RPMI8226 (cell line): ENCODE data around the gene NUP210.
"Not testable (repeated sequence)": the region's sequence is repeated elsewhere in the genome, so short reads cannot be mapped to it uniquely, and the experiment has no call there.

Source experiments
- DNase-seq: peaks from one replicate; pipeline ENCODE4 v3.0.0-alpha.2; 2015

The NUP210 gene

DNA sequence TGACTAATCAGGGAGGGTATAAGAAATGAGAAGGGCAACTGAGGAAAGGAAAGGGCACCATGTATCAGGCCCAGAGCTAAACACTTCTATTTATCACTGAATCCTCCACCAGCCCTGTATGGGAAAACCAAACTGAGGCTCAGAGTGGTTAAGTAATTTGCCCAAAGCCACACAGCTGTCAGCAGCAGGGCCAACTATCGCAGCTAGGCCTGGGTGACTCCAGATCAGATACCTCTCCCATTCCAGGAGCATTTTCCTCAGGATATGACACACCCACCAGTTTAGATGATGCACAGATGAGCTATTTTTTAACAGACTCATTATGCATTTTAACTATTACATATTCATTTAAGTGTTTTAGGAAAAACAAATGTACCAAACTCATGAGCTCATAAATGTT lies 14.5 kb downstream of the NUP210 start:
- no peak for DNase-seq

DNA sequence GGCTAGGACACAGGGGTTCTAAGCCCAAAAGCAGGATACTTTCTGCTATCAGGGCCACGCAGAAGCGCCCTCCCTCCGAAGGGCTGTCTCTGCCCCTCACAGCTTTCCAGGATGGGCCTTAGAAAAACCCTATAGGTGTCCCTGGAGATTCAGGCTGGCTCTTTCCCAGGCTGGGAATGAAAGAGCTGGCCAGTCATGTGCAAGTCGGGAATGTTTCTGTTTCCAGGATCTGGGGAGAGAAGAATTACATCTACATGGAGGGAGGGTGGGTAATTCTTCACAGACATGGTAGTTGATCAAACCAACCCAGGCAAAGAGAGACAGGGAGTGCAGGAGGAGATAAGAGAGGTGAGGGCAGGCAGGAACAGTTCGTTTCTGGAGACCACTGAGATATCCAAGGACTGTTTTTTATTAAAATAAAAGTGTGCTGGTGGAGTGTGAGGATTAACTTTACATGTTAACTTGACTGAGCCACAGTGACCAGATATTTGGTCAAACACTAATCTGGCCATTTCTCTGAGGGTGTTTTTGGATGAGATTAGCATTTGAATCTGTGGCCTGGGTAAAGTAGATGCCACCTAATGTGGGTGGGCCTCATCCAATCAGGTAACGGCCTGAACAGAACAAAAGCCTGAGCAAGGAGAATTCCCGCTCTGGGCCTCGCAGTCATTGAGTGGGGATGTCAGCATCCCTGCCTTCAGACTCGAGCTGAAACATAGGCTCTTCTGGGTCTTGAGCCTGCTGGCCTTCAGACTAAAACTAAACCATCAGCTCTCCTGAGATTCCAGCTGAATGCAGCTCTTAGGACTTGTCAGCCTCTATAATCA lies 15.3 kb downstream of the NUP210 start:
- DNase-seq, result no peak

DNA sequence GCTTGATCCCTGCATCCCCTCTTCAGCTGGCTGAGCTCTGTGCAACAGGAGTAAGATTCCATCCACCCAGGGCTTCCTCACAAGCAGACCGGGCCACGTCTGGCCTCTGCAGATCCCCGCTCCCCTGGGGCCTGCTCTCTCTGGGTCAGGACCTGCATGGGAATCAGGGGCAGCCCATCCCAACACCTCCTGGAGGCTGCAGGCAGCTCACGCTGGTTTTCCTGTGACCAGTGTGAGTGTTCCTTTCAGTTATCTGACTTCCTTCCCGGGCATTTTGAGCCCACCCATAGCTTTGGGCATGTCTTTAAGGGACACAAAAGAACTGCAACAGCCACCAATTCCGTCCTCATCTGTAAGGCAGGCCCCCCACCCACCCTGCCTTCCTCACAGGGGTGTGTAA lies 16.3 kb downstream of the NUP210 start:
- DNase-seq, result no peak

DNA sequence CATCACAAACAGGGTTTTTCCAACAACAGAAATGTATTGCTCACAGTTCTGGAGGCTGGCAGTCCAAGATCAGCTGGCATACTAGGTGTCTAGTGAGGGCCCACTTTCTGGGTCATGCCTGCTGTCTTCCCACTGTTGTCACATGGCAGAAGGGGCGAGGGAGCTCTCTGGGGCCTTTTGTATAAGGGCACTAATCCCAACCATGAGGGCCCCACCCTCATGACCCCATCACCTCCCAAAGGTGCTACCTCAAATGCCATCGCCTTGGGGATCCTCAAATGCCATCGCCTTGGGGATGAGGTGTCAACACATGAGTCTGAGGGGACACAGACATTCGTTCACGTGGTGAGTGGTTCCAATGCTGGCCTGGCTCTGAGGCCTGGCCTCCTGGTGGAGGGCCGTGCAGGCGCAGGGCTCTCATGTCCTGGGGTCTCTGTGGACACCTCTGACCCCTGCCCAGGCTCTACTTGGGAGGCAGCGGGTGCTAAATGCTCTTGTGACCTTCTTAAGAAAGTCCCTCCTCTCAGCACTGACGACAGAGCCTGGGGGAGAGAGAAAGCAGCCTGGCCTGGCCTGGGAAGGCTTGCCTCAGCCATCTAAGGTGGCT lies 16.8 kb downstream of the NUP210 start:
- DNase-seq, result no peak

DNA sequence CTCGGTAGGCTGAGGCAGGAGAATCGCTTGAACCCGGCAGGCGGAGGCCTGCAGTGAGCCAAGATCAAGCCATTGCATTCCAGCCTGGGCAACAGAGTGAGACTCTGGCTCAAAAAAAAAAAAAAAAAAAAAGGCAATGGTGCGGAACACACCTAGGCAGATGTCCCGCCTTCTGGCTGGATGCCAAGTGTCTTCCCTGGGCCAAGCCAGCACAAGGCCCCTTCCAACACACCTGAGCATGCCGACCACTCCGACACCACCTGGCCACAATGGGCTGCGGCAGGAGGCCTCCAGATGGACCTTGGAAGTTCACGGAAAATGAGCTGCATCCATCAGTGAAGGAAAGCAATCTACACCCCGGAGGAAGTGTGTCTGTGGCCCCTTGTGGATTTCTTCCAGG lies 19.0 kb downstream of the NUP210 start:
- DNase-seq, result no peak

DNA sequence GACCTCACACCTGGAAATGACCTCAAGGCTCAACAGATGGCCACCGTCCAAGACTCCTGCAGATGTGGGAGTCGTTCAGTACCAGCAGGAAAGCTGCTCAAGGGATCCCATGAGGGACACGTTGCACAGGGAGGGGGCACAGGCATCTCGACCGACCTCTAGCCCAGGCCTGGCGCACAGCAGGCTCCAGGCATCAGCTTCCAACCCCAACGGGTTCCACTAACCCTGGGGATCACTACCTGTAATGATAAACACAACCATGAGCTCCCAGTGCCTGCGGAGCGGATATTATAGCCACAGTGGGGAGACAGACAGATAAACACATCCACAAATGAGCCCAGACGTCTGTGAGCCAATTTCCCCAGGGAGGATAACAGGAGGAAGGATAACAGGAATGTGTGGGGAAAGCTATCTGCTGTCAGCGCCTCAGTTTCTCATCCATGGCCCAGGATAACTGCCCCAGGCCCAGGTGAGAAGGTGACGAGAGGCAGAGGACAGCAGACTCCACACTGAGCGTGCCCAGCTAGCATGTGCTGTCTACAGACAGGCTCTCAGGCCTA lies 19.9 kb downstream of the NUP210 start:
- DNase-seq, result no peak

DNA sequence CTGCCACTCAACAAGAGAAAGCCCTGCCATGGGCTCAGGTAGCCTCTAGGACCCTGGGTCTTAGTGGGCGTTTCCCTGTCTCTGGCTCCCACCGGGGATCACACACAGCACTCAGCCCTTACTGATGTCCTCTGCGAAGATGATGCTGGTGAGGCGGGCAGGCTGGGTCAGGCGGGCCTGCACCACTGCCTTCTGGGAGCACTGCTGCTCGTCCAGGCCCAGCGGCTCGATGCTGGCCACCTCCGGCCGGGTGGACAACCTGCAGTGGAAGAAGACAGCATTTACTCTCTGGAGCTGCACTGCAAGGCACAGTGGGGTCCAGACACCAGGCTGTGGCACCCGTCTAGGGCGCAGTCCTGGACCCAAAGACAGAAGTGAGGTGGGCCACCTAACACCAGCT lies 20.5 kb downstream of the NUP210 start:
- DNase-seq, result no peak

DNA sequence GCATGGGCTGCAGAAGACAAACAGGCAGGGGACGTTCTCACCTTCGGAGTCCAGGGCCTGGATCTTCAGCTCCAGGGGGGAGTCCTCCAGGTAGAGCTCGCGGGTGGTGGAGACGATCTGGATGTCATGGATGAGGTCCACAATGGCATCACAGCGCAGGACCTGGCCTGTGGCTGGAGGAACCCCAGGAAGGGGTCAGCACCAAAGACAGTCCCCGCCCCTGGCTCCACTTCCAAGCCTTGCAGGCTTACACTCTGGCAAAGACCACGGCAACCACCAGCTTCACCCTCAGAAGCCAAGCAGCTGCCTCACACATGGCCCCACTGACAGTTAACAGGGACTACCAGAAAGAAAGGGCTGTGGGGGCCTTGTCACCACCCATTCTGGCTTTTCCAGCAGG lies 22.8 kb downstream of the NUP210 start:
- no peak for DNase-seq

DNA sequence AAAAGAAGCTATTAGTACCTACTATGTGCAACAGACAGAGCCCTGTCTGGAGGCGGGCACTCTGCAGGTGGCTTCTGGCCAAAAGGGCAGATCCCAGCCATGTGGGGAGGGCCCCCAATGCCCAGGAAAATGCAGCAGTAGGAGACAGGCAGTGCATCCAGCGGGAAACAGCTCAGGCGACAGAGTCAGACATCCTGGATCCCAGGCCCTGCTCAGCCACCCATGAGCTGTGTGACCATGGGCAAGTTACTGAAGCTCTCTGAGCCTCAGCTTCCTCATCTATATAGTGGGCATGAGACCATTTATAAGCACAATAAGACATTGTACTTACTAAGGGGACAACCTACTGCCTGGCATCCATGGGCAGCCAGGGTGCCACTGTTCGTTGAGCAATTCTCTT lies 25.8 kb downstream of the NUP210 start:
- no peak for DNase-seq

DNA sequence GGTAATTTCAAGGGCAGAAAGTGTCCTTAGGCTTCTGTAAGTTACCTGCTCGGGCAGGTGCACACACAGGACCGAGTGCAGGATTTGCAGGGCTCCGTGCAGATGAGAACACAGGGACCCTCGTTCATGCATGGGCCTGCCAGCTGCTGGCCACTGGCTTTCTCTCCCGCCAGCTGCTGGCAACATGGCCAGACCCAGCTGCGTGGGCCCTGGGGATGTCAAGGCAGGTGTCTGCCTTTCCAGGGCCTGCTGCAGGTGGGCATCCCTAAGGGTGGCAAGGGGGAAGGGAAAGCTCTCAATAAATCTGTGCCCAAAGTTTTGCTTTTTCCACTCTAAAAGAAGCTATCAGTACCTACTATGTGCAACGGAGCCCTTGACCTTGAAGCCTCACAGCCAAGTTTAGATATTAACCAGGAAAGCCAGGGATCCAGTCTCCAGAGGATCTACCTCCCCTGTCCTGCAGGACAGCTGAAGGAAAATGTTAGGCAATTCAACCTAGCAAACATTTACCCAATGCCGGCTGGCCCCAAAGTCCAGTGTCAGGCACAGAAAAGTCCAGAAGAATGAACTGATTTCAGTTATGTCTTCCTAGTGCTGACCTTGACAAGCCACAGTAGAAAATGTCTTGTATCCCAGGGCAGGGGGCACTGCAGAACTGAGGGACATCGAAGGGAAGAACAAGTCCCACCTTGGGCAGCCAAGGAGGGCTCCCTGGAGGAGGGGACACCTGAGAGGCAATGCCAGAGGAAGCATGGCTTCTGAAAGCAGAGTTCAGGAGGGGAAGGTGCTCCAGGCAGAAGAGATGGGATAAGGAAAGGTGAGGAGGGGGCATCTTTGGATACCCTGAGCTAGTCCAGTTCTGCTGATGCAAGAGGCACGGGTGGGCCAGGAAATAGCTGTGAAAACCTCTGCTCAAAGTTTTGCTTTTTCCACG lies 26.4 kb downstream of the NUP210 start:
- no peak for DNase-seq

DNA sequence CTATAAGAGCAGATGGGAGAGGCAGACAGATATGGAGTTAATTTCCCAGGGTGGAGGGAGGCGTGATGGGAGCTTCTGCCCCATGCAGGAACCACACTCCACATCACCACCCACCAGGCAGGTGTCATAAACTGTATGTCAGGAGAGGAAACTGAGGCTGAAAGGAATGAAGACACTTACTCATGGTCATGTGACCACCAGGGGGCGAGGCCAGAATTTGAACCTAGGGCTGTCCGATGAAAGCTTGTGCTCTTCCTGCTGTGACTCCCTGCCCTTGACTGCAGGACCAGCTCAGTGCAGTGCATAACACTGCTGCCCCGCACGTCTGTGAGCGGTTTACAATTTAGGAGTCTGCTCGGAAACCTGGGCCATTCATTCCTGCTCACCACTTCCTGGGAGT lies 28.8 kb downstream of the NUP210 start:
- peak; percentile 19 for DNase-seq

DNA sequence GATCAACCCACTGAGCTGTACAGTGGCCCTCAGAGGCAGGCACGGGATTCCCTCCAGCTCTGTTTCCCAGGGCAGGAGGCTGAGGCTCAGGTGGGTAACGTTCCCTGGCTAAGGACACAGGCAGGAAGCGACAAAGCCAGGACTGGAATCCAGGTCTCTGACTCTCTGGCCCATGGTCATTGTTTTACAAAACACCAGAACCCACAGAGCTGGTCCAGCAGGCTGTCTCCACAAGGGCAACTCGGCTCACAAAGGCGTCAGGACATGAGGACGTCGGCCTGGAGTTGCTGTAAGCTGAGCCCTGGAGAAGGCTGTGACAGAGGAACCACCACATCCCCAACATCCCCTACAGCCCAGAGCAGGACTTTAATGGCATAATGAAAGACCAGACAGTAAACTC lies 30.7 kb downstream of the NUP210 start:
- no peak for DNase-seq

DNA sequence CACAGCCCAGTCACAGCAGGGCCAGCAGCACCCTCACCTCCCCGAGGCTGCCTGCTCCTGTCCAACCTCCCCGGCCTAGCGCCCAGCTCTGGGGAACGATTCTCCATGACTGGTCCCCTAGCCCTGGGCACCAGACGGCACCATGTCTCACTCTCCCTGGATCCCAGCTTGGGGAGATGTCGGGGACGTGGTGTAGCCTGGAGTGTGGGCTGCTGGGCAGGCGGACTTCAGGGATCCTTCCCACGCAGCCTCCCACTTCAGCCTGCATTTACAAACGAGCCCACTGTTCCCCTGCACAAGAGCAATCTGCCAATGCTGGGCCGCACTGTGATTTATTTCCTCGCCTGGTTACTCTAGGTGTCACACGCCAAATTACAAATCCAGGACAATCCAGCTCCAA lies 31.3 kb downstream of the NUP210 start:
- no peak for DNase-seq

DNA sequence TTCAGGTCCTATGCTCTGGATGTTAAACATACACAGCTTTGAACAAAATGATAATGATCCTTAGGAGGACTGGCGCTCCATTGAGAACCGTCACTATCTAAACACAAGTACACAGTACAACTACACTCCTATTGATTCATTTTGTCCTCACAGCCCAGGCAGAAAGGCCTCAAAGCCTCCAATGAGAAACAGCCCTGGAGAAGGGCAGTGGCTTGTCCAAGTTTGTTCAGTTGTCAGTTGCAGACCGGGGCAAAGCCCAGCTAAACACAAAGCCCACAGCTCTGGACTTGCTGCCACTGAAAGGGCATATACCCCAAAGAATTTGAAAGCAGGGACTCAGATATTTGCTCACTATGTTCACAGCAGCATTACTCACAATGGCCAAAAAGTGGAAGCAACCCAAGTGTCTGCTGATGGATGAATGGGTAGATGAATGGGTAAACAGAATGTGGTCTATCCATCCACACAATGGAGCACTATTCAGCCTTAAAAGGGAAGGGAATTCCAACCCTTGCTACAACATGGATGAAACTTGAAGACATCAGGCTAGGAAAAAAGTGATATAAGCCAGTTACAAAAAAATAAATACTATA lies 34.7 kb downstream of the NUP210 start:
- no peak for DNase-seq

DNA sequence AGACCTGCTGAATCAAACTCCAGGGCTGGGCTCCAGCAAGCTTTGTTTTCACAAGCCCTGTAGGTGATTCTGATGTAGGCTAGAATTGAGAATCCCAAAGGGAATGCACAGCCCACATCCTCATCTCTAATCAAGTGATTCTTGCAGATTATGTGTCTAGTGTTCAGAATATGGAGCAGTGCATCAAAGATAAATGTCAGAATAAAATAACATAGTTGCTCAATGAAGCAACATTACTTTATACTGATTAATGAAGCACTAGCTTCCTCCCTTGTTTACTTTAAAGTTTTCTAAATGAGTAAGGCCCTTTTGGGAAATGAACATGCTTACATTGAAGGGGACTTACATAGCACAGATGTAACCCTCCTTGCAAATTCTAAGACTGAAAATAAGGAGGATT lies 39.2 kb downstream of the NUP210 start:
- DNase-seq, result no peak

DNA sequence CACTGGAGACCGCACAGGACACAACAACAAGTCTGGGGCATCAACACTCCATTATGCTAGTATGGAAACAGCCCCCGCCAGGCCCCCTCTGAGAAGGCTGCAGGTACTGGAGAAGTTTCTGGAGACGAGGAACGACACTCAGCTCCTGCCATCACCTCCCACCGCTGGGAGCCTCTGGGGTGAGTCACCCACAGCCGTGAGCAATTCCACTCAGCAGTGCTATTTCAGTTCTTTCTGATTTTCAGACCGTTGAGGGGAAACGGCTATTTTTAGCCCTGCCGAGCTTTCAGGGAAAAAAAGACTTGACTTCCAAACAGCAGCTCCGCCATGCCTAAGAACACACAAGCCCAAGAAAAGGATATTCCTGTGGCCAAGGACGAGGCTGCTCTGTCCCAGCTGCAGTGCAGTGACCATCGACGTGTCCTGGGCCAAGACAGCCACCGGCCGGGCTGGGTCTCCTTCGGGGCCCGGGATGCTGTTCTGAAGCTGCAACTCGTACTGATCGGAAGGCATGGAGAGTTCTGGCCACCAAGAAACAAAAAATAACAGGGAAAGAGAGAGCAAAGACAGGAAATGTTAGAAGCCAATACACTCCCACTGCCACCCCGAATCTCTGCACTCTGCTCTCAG lies 40.8 kb downstream of the NUP210 start:
- no peak for DNase-seq

DNA sequence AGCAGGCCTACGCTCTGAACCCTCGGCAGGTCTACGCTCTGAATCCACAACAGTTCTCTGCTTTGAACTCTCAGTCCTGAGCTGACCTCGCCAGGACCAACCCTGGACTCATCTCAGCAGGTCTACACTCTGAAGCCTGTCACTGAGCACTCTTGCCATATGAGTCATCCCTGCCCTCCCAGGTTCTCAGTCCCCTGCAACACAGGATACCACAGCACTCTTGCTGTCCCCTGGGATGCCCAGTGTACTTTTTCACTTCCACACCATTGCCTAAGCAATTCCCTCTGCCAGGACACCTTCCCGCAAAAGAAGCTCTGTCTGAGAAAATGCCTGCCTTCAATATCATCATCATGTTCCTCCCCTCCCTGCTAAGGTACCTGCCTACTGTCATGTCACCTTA lies 42.0 kb downstream of the NUP210 start:
- no peak for DNase-seq

DNA sequence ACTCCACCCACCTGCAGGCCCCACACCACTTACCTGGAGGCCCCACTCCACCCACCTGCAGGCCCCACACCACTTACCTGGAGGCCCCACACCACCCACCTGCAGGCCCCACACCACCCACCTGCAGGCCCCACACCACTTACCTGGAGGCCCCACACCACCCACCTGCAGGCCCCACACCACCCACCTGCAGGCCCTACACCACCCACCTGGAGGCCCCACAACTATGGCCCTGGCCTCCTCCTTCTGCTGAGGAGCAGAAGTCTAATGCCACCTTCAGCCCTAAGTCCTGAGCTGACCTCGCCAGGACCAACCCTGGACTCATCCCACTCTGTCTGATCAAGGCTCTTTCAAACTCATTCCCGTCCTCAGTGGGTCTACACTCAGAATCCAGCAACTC lies 42.4 kb downstream of the NUP210 start:
- DNase-seq, result not testable (repeated sequence)

DNA sequence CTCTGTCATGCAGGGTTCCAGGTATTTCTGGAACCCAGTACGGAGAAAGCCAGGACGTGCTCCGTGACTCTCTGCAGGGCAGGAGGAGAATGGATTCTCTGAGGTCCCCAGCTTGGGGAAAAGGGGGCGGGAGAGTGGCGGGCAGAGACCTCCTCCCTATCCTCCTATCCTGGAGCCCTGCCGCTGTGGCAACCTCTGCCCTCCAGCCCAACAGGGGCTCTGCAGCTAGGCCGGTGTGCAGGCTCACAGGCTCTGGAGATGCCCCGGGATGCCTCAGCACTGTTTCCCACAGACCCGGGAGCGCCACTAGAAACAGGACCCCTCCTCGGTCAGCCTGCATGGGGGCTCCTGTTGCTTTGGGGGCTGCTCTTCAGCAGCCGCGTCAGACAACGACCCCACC lies 43.1 kb downstream of the NUP210 start:
- DNase-seq, result no peak

DNA sequence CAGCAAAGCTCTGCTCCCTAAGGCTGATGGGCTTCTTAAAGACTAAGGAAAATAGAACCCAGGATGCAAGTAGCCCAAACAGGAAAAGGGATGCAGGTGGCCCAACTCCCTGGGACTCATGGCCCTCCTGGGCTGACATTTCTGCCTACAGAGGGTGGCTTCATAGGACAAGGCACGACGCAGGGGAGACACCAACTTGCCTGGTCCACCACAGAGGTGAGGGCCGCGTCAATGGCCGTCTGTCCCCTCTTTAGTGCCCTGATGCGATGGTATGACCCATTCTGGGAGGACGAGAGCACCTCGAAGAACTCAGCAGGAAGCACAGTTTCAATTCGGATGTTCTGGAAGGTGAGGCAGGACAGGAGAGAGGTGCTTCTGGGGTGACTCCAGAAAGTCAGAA lies 44.0 kb downstream of the NUP210 start:
- no peak for DNase-seq

DNA sequence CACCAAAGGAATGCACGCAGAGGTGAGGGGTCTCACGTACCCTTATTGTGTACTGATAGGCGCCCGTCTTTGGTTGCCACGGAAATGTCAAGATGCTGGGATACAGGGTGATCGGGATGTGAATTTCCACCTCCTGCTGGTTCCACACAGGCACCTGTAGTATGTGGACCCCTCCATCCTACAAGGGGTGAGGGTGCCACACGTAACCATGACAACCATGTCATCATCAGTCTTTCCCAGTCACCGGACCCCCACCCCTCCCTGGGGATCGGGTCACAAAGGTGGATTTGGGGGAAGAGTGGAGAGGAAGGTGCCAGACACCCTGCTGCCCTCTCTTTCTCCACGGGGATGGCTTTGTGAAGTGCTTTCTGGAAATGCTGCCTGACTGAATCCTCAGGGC lies 44.7 kb downstream of the NUP210 start:
- DNase-seq, result no peak

DNA sequence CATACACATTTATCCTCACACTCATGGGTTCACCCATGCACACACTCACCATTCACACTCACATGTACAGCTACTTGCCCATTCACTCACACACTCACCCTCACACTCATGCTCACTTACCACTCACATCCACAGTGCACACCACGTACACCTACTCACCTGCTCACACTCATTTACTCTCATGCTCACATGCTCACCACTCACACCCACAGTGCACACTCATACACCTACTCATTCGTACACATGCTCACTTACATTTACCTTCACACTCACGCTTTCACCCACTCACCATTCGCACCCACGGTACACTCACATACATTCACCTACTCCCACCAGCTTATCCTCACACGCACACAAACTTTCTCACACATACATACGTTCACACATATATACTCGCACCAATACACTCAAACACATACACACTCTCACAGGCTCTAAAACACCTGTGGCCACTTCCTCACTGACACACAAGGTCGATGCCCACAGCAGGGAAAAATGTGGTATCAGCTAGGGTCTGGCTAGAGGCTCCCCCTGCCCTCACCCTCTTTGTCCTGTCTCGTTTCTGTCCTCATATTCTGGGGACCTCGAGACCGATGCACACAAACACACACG lies 46.0 kb downstream of the NUP210 start:
- no peak for DNase-seq
